GM19099 (cell line): ENCODE measurements around the gene NHSL1.

Experiments used
- POLR2A ChIP-seq: IDR thresholded peaks from 3 replicates; pipeline ENCODE4 v1.6.1; 2011; ENCODE audit warnings: low read depth; ENCODE audit not compliant: insufficient read length; ENCODE audit errors: extremely low read depth

The NHSL1 gene

GRCh38 chr6:138372711-138373463, 126.4 kb downstream of the NHSL1 start:
- no peak for TF ChIP-seq POLR2A
